Right atrium auricular region (tissue), 2 donors: ENCODE results near the gene HOXC13. TPM values are rescaled to one million over a fixed set of nuclear protein-coding genes. Genes with fewer than 3 reads are reported as not detected.

Experiments
- DNase-seq: peaks from one replicate; pipeline ENCODE4 v3.0.0-alpha.2; 2019; ENCODE audit warnings: low spot score
- H3K27ac ChIP-seq, 2 donors: fragments of 200-600 bp; sonication (generic); 1 replicate in 1 of 2; 2 replicates in 1 of 2; pipeline ENCODE4 v1.5.1; 2016 to 2019
- H3K27me3 ChIP-seq, 2 donors: fragments of 200-600 bp; sonication (generic); one replicate each; pipeline versions ENCODE4 v1.5.1 to v1.6.0; 2017 to 2019
- H3K36me3 ChIP-seq: fragments of 200-600 bp; sonication (generic); one replicate; pipeline ENCODE4 v1.5.1; 2016
- H3K4me1 ChIP-seq, 2 donors: fragments of 200-600 bp; sonication (generic); one replicate each; pipeline versions ENCODE4 v1.5.1 to v1.6.0; 2017 to 2019
- H3K4me3 ChIP-seq, 2 donors: fragments of 200-600 bp; sonication (generic); 1 replicate in 1 of 2; 2 replicates in 1 of 2; pipeline ENCODE4 v1.5.1; 2017 to 2019; ENCODE audit warnings: mild to moderate bottlenecking in 1 of 2, moderate library complexity in 1 of 2
- H3K9me3 ChIP-seq, 2 donors: fragments of 200-600 bp; sonication (generic); one replicate each; pipeline ENCODE4 v1.5.1; 2019
- total RNA-seq, 2 donors: library from RNA; depleted of rRNA; stranded (reverse); fragments of >200 nt; gene quantifications; one replicate each; pipeline ENCODE4 v1.1.0, GENCODE V29; 2016
- TF ChIP-seq, protein P1 (sequence below), 2 donors: fragments of 200-600 bp; sonication (generic); IDR thresholded peaks; one replicate each; pipeline ENCODE4 v1.5.1; 2019; ENCODE audit warnings: antibody characterized with exemption in 2 of 2

The HOXC13 gene
- total RNA-seq, 2 donors from 2014 or later = not detected

DNA sequence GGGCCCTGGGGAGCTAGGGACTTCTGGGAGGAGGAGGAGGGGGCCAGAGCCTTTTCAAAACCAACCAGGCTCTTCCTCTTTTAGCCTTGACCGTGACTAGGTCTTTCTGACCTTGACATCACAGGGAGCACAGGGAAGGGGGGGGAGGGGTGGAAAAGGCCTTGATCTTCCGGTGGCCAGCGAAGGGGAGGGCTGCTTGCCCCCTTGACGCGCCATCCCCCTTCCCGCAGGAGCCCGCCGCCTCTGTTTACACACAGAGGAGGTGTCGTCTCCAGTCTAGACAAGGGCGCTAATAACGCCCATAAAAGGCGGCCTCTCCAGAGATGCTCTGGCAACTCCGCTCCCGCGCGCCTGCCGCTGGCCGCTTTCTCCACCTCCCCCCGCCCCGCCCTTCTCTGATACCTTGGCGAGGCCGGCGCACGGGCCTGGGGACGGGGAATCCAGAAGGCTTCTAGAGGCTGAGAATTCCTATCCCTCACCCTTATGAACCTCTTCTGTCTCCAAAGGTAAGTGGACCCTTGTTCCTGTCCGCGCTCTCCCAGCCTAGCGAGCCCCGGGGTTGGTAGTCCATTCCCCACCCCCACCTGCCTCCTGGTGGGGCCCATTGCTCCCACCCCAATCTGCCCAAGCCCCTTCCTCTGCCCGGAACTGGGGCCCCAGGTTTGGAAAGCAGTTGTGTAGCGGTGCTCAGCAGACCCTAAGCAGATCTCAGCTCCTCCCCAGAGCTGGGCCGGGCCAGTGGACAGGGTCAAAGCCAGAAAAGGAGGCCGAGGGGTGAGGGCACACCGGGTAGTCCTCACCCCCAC, 11.2 kb downstream of the HOXC13 start:
- Histone ChIP-seq H3K9me3 (no peaks in the 10 kb centered on the region), H3K4me3 (no peak overlapping the region), H3K4me1 (peaks cover 0 to 19% of the 10 kb centered on the region in 2 donors), H3K36me3 (no peaks in the 10 kb centered on the region), H3K27me3 (peaks cover 46 to 58% of the 10 kb centered on the region in 2 donors), H3K27ac (no peak overlapping the region)
- TF ChIP-seq, protein P1, sequence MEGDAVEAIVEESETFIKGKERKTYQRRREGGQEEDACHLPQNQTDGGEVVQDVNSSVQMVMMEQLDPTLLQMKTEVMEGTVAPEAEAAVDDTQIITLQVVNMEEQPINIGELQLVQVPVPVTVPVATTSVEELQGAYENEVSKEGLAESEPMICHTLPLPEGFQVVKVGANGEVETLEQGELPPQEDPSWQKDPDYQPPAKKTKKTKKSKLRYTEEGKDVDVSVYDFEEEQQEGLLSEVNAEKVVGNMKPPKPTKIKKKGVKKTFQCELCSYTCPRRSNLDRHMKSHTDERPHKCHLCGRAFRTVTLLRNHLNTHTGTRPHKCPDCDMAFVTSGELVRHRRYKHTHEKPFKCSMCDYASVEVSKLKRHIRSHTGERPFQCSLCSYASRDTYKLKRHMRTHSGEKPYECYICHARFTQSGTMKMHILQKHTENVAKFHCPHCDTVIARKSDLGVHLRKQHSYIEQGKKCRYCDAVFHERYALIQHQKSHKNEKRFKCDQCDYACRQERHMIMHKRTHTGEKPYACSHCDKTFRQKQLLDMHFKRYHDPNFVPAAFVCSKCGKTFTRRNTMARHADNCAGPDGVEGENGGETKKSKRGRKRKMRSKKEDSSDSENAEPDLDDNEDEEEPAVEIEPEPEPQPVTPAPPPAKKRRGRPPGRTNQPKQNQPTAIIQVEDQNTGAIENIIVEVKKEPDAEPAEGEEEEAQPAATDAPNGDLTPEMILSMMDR (IDR thresholded peaks at IDR 0.05) = no peak
- no peak for DNase-seq

DNA sequence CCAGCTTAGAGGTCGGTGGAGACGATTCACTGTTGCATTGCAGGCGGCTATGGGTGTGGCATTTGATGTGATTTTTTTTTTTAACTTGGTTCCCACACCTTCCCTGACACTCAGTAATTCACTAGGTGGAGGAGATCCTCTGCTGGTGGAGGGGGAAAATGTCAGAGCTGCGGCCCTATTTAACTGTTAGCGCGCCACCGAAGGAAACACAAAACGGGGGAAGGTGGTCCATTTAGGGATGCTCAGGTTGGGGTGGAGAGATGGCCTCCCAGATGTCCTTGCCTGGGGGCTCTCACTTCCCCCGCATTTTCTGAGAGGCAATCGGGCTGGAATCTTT, 11.8 kb downstream of the HOXC13 start:
- peaks cover 0 to 24% of the 10 kb centered on the region in 2 donors for H3K4me1 ChIP-seq
- DNase-seq = no peak
- no peak overlapping the region for H3K27ac ChIP-seq
- H3K4me3 ChIP-seq = no peak overlapping the region
- H3K27me3 ChIP-seq = peaks cover 49 to 59% of the 10 kb centered on the region in 2 donors
- H3K9me3 ChIP-seq = no peaks in the 10 kb centered on the region
- TF ChIP-seq, protein P1 (IDR thresholded peaks at IDR 0.05) = no peak
- no peaks in the 10 kb centered on the region for H3K36me3 ChIP-seq

DNA sequence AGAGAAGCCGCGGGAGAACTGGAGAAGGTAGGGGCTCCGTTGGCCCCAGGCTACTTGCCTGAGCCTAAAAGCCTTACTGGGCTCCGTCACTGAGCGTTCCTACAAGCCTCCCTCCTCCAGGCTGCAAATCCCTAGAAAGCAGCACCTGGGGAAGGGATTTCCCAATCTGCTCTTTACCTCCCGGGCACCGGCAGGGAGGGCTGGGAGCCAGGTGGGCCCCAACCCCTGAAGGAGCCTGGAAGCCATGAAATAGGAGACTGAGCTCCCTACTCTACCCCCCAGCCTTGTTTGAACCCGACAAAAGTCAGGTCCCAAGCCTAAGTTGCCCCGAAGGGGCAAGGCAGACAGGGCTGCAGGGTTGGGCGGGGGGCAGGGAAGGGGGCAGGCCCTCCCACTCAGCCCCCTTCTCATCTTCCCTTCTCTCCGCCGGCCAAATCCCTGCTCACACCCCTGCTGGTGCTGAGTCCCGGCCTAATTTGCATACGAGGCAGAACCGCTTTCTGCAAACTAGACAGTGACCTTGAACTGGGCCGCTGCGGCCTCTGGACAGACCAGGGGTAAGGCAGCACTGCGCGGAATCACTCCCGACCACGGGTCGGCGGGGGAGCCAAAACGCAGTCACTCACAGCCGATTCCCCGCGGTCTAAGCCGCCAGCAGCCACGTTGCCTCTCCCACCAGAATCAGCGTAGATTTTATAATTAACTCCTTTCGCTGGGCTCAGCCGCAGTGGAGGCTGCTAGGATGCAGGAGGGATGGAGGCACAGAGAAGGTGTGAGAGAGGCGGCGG, 12.4 kb downstream of the HOXC13 start:
- TF ChIP-seq, protein P1 (IDR thresholded peaks at IDR 0.05) = no peak
- H3K4me3 ChIP-seq = no peak overlapping the region
- H3K27ac ChIP-seq = no peak overlapping the region
- no peak for DNase-seq
- H3K9me3 ChIP-seq = no peaks in the 10 kb centered on the region
- H3K4me1 ChIP-seq = peaks cover 0 to 26% of the 10 kb centered on the region in 2 donors
- H3K27me3 ChIP-seq = peaks cover 49 to 62% of the 10 kb centered on the region in 2 donors
- H3K36me3 ChIP-seq = no peaks in the 10 kb centered on the region

DNA sequence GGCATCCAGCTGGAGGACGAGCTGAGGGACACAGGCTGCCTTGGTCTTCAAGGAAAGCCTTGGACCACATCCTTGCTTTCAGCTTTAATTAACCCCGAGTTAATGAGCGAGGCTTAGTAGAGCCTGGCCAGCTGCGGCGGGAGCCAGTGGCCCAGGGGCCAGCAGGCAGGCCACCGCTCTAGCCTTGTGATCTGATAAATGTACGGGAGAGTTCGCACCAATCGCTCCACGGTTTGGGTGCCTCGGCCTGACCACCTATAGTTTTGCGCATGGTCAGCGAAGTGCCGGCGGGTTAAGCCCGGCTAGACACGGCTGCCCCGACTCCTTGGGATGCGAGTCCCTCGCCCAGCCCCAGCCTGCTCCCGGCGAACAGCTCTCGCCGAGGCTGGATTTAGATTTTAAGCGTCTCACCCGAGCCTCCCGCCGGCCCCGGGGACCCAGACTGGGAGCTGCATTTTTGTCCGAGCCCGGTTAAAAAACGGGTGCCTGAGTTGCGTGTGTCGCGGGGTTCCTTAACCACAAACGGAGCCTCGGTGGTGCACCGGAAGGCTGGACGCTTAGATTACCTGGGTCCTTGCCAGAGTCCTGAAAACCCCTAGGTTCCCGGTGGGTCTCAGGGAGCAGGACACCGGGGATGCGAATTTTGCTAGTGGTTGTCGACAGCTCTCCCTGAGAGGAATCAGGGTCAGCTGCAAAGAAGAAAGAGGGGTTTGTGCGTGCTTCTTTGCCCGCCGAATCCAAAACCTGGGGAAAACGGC, 13.1 kb downstream of the HOXC13 start:
- Histone ChIP-seq H3K9me3 (no peaks in the 10 kb centered on the region), H3K4me1 (peaks cover 0 to 26% of the 10 kb centered on the region in 2 donors), H3K36me3 (no peaks in the 10 kb centered on the region), H3K27me3 (peaks cover 56 to 67% of the 10 kb centered on the region in 2 donors), H3K27ac (no peak overlapping the region), H3K4me3 (no peak overlapping the region)
- no peak for DNase-seq
- TF ChIP-seq, protein P1 (IDR thresholded peaks at IDR 0.05) = no peak

DNA sequence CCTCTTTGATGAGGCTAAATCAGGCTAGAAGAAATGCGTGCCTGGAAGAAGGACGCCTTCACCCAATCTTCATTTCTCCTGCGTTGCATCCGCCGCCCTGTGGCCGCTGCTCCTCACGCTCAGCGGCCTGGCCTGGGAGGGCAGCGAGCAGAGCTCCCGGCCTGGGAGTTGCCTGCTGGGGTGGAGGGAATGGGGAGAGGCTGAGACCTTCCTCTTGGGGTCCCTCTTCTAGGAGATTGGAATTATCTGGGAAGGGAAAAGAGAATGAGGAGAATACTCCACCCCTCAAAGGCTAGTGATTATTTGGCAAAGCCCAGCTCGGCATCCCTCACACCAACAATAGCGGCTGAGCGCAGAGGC, 13.7 kb downstream of the HOXC13 start:
- H3K36me3 ChIP-seq = no peaks in the 10 kb centered on the region
- H3K4me1 ChIP-seq = peaks cover 0 to 26% of the 10 kb centered on the region in 2 donors
- no peak overlapping the region for H3K27ac ChIP-seq
- DNase-seq = no peak
- H3K27me3 ChIP-seq = peaks cover 57 to 73% of the 10 kb centered on the region in 2 donors
- TF ChIP-seq, protein P1 (IDR thresholded peaks at IDR 0.05) = no peak
- H3K4me3 ChIP-seq = no peak overlapping the region
- H3K9me3 ChIP-seq = no peaks in the 10 kb centered on the region
